Endothelial cell of umbilical vein (primary cell): ENCODE measurements around the gene MNS1. TPM values are rescaled to one million over a fixed set of nuclear protein-coding genes. Genes with fewer than 3 reads are reported as not detected.

ENCODE experiments used
- BruUV-seq: library from RNA; stranded (reverse); fragments of 400-500 nt; replicated peaks from 2 replicates; lab custom pipeline; 2021; lab: Mats Ljungman, UMichigan
- CTCF ChIA-PET: fragments of 300-600, 350-600 bp; sonication (Branson Sonifier 250); formaldehyde crosslinking; loops from one replicate; lab custom pipeline; 2021; ENCODE audit warnings: antibody characterized with exemption, inconsistent platforms; lab: Charles Lee
- POLR2A ChIA-PET: fragments of 300-600, 350-600 bp; sonication (Branson Sonifier 250); formaldehyde crosslinking; loops from one replicate; lab custom pipeline; 2021; ENCODE audit warnings: antibody characterized with exemption, inconsistent platforms; lab: Charles Lee
- DNase-seq: peaks from one replicate; pipeline ENCODE4 v3.0.0-alpha.2; 2011; ENCODE audit warnings: low read depth, low spot score
- FAIRE-seq: peaks from 2 replicates; lab custom pipeline; 2011; peaks lifted over from hg19 to GRCh38; lab: Jason Lieb, UNC
- H2AFZ ChIP-seq: 2 replicates; pipeline ENCODE4 v1.6.0; 2012; ENCODE audit warnings: low read depth, low read length, control low read depth, inconsistent platforms
- H3K27ac ChIP-seq: 2 replicates; pipeline ENCODE4 v1.5.1; 2011; ENCODE audit warnings: low read depth, mild to moderate bottlenecking, control low read depth, low read length, moderate library complexity; ENCODE audit not compliant: insufficient read depth
- H3K27me3 ChIP-seq, 2 experiments: 2 replicates each; pipeline versions ENCODE4 v1.6.0 to v1.6.1; 2011; ENCODE audit warnings: low read length in 2 of 2, mixed read lengths in 1 of 2; ENCODE audit not compliant: control insufficient read depth in 2 of 2, insufficient read depth in 2 of 2
- H3K36me3 ChIP-seq, 2 experiments: 2 replicates in 1 of 2; 3 replicates in 1 of 2; pipeline ENCODE4 v1.5.1; 2011; ENCODE audit warnings: low read length in 2 of 2, mild to moderate bottlenecking in 1 of 2, moderate library complexity in 1 of 2; ENCODE audit not compliant: control insufficient read depth in 2 of 2, insufficient read depth in 2 of 2; ENCODE audit errors: extremely low read depth in 1 of 2
- H3K4me1 ChIP-seq: 3 replicates; pipeline ENCODE4 v1.5.1; 2011; ENCODE audit warnings: mild to moderate bottlenecking, low read length; ENCODE audit not compliant: control insufficient read depth, insufficient read depth; ENCODE audit errors: extremely low read depth
- H3K4me2 ChIP-seq: 2 replicates; pipeline ENCODE4 v1.6.1; 2011; ENCODE audit warnings: low read length, control low read depth, mixed read lengths; ENCODE audit not compliant: insufficient read depth
- H3K4me3 ChIP-seq, 3 experiments: fragments of 200-600 bp in 1 of 3; sonication (generic), shearing (Covaris generic) in 1 of 3; replicated peaks in 1 of 3; 2 replicates each; pipeline ENCODE4 v1.5.1; 2011 to 2016; ENCODE audit warnings: control low read depth in 3 of 3, low read length in 3 of 3, mild to moderate bottlenecking in 2 of 3, inconsistent platforms in 1 of 3, low read depth in 1 of 3, moderate library complexity in 1 of 3; ENCODE audit not compliant: insufficient read depth in 1 of 3
- H3K79me2 ChIP-seq: 2 replicates; pipeline ENCODE4 v1.6.0; 2012; ENCODE audit warnings: low read length, inconsistent platforms; ENCODE audit not compliant: control insufficient read depth, insufficient read depth
- H3K9ac ChIP-seq: replicated peaks from 2 replicates; pipeline ENCODE3; 2011; ENCODE audit warnings: low read length, control low read depth; ENCODE audit not compliant: insufficient read depth; ENCODE audit errors: extremely low read depth
- H3K9me1 ChIP-seq: replicated peaks from 3 replicates; pipeline ENCODE4 v1.6.0; 2011; ENCODE audit warnings: mild to moderate bottlenecking, low read length; ENCODE audit not compliant: control insufficient read depth, insufficient read depth; ENCODE audit errors: extremely low read depth
- H3K9me3 ChIP-seq: replicated peaks from 2 replicates; pipeline ENCODE4 v1.5.1; 2012; ENCODE audit warnings: low read length, inconsistent platforms; ENCODE audit not compliant: control insufficient read depth, insufficient read depth
- H4K20me1 ChIP-seq: replicated peaks from 2 replicates; pipeline ENCODE3; 2011; ENCODE audit warnings: mild to moderate bottlenecking, low read length; ENCODE audit not compliant: control insufficient read depth, insufficient read depth; ENCODE audit errors: extremely low read depth
- EZH2 ChIP-seq: IDR thresholded peaks from 2 replicates; pipeline ENCODE4 v1.6.1; 2012; ENCODE audit warnings: borderline replicate concordance, low read depth, mild to moderate bottlenecking, moderate library complexity, low read length, inconsistent platforms; ENCODE audit not compliant: severe bottlenecking
- FOS ChIP-seq: IDR thresholded peaks from 2 replicates; pipeline ENCODE4 v1.6.1; 2011; ENCODE audit warnings: mild to moderate bottlenecking, low read length, moderate library complexity, borderline replicate concordance; ENCODE audit not compliant: insufficient read depth
- GATA2 ChIP-seq: IDR thresholded peaks from 2 replicates; pipeline ENCODE4 v1.7.0; 2011; ENCODE audit warnings: low read depth, mild to moderate bottlenecking, moderate library complexity, mixed read lengths, low read length; ENCODE audit not compliant: insufficient read length, insufficient read depth
- JUN ChIP-seq: IDR thresholded peaks from 2 replicates; pipeline ENCODE4 v1.6.1; 2011; ENCODE audit warnings: borderline replicate concordance, low read depth; ENCODE audit not compliant: insufficient read length, insufficient read depth
- MYC ChIP-seq: IDR thresholded peaks from one replicate; pipeline ENCODE4 v1.6.1; 2011; ENCODE audit warnings: mild to moderate bottlenecking, low read depth, low read length
- POLR2A ChIP-seq: IDR thresholded peaks from 2 replicates; pipeline ENCODE4 v1.6.1; 2012; ENCODE audit warnings: low read depth, mild to moderate bottlenecking, control low read depth, low read length
- POLR2AphosphoS5 ChIP-seq: IDR thresholded peaks from 2 replicates; pipeline ENCODE4 v1.6.1; 2012; ENCODE audit warnings: low read depth, mild to moderate bottlenecking, control low read depth, low read length, moderate library complexity; ENCODE audit not compliant: insufficient read depth
- dilution Hi-C: fragments of 300-500 bp; cut with MboI; formaldehyde crosslinking; loops from one replicate; pipeline ENCODE4 v1.15.0; 2019; ENCODE audit warnings: low sequenced_read_pairs; ENCODE audit not compliant: extremely low pct_ligation_motif_present
- intact Hi-C: fragments of 100-400 bp; cut with micrococcal nuclease; formaldehyde crosslinking; loops from one replicate; pipeline ENCODE4 v1.10.0; 2022
- polyA plus RNA-seq, 4 experiments: library from polyadenylated mRNA; depleted of rRNA in 3 of 4; stranded (reverse) in 3 of 4; unstranded in 1 of 4; fragments of >200 nt; gene quantifications; 2 replicates each; pipeline versions ENCODE4 v1.2.1 to v1.2.3, GENCODE V29; 2011 to 2012; ENCODE audit warnings: missing spikeins in 1 of 4
- total RNA-seq: library from RNA; stranded (reverse); gene quantifications from 2 replicates; pipeline ENCODE4 v1.2.3, GENCODE V29; 2021
- TF ChIP-seq, protein P1 (sequence below), 2 donors: IDR thresholded peaks; 1 replicate in 1 of 2; 2 replicates in 1 of 2; pipeline ENCODE4 v1.5.1; 2011; ENCODE audit warnings: low read length in 2 of 2, mild to moderate bottlenecking in 2 of 2, moderate library complexity in 2 of 2, control low read depth in 1 of 2, inconsistent platforms in 1 of 2, low read depth in 1 of 2; ENCODE audit not compliant: insufficient read depth in 1 of 2; ENCODE audit errors: extremely low read depth in 1 of 2
- TF ChIP-seq, protein P2 (sequence below): IDR thresholded peaks from 2 replicates; pipeline ENCODE4 v1.6.1; 2011; ENCODE audit not compliant: insufficient read depth, insufficient read length

MNS1 gene
- total and polyA plus RNA-seq, 2 donors (not counting 3 experiments of a cell fraction or from before 2014, with no cell fraction given) = 0.25 to 2.6 TPM

DNA sequence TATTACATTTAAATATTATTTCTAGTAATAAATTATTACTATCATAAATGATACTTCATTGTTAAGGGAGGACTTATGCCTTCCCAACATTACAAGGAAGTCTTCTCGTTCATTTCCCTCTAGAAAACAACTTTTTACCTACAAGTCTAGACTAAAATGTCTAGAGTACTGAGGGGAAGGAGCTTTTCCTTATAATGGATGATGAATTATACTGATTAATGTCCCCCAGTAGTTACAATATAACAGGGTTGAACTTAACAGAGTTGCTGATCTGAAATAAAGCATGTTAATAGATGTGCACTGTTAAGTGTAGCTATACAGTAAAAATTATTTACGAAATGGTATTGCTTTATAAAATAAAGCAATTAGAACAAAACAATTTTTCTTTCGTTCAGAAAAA is 2.7 kb upstream of the MNS1 start:
- H3K4me3 ChIP-seq = no peak overlapping the region
- dilution Hi-C loops (no loop called here), intact Hi-C loops (no loop called here)
- H3K4me2 ChIP-seq = no peak overlapping the region
- no TSS peak for BruUV-seq
- no peak for DNase-seq
- CTCF ChIA-PET = no interaction called here
- H3K9me3 ChIP-seq = no peaks in the 10 kb centered on the region
- H3K9me1 ChIP-seq = no peaks in the 10 kb centered on the region
- no peaks in the 10 kb centered on the region for H3K36me3 ChIP-seq
- no peak overlapping the region for H3K9ac ChIP-seq
- POLR2A ChIA-PET = no interaction called here
- TF ChIP-seq GATA2 = no peak
- TF ChIP-seq EZH2 = no peak
- TF ChIP-seq, protein P1, sequence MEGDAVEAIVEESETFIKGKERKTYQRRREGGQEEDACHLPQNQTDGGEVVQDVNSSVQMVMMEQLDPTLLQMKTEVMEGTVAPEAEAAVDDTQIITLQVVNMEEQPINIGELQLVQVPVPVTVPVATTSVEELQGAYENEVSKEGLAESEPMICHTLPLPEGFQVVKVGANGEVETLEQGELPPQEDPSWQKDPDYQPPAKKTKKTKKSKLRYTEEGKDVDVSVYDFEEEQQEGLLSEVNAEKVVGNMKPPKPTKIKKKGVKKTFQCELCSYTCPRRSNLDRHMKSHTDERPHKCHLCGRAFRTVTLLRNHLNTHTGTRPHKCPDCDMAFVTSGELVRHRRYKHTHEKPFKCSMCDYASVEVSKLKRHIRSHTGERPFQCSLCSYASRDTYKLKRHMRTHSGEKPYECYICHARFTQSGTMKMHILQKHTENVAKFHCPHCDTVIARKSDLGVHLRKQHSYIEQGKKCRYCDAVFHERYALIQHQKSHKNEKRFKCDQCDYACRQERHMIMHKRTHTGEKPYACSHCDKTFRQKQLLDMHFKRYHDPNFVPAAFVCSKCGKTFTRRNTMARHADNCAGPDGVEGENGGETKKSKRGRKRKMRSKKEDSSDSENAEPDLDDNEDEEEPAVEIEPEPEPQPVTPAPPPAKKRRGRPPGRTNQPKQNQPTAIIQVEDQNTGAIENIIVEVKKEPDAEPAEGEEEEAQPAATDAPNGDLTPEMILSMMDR (IDR thresholded peaks at IDR 0.05; ENCODE audit: extremely low read depth in 1 of 2, insufficient read depth in 1 of 2, low read depth in 1 of 2, low read length in 2 of 2) = no peak
- TF ChIP-seq FOS = no peak
- TF ChIP-seq POLR2AphosphoS5 = no peak
- no peak for TF ChIP-seq POLR2A
- TF ChIP-seq, protein P2, sequence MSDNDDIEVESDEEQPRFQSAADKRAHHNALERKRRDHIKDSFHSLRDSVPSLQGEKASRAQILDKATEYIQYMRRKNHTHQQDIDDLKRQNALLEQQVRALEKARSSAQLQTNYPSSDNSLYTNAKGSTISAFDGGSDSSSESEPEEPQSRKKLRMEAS = no peak
- TF ChIP-seq MYC = no peak
- no peak for TF ChIP-seq JUN
- H3K27ac ChIP-seq = no peak overlapping the region
- H4K20me1 ChIP-seq = no peaks in the 10 kb centered on the region
- H2AFZ ChIP-seq = no peak overlapping the region
- no peak for FAIRE-seq
- peaks cover 8 to 22% of the 10 kb centered on the region in 2 experiments for H3K27me3 ChIP-seq
- H3K79me2 ChIP-seq = no peaks in the 10 kb centered on the region
- peaks cover 3% of the 10 kb centered on the region for H3K4me1 ChIP-seq
